A549 treated with ZK216348 at 1 μM for 4 hours (cell line): ENCODE results near the gene GEN1. TPM values are rescaled to one million over a fixed set of nuclear protein-coding genes. Genes with fewer than 3 reads are reported as not detected.

Experiments used
- total RNA-seq: library from RNA; stranded (reverse); fragments of 200-300 nt; extraction: Qiagen RNA extraction; gene quantifications from 5 replicates; pipeline ENCODE4 v1.2.3, GENCODE V29; 2022; ENCODE audit warnings: low read depth

The GEN1 gene, protein sequence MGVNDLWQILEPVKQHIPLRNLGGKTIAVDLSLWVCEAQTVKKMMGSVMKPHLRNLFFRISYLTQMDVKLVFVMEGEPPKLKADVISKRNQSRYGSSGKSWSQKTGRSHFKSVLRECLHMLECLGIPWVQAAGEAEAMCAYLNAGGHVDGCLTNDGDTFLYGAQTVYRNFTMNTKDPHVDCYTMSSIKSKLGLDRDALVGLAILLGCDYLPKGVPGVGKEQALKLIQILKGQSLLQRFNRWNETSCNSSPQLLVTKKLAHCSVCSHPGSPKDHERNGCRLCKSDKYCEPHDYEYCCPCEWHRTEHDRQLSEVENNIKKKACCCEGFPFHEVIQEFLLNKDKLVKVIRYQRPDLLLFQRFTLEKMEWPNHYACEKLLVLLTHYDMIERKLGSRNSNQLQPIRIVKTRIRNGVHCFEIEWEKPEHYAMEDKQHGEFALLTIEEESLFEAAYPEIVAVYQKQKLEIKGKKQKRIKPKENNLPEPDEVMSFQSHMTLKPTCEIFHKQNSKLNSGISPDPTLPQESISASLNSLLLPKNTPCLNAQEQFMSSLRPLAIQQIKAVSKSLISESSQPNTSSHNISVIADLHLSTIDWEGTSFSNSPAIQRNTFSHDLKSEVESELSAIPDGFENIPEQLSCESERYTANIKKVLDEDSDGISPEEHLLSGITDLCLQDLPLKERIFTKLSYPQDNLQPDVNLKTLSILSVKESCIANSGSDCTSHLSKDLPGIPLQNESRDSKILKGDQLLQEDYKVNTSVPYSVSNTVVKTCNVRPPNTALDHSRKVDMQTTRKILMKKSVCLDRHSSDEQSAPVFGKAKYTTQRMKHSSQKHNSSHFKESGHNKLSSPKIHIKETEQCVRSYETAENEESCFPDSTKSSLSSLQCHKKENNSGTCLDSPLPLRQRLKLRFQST
- total RNA-seq = 7.4 to 14.6 TPM (median 13.4 TPM) in 5 replicates

GRCh38 chr2:17753803-17754663 lies at the start of gene GEN1, which contains the start of gene SMC6:
Gene GEN1 (plus strand): TSS chr2:17754138. CDS start chr2:17759944, 5,806 bp downstream.
Gene SMC6 (minus strand): TSS chr2:17753810. CDS start chr2:17745946, 7,864 bp downstream.

GRCh38 chr2:17816396-17817245 lies 62.7 kb downstream of the GEN1 start, which contains the start of gene MSGN1:
Gene MSGN1 (plus strand): TSS chr2:17816460. CDS start chr2:17816519, 59 bp downstream.

Other genes with a start within 250 kb of the GEN1 start
- gene RAD51AP2, start 235.7 kb upstream of the GEN1 start, total RNA-seq = not detected in 5 replicates
- not detected in 5 replicates for gene VSNL1, start 213.4 kb upstream of the GEN1 start, total RNA-seq
- 21.6 to 38.5 TPM (median 31.3 TPM) in 5 replicates for gene SMC6, start 328 bp upstream of the GEN1 start, total RNA-seq
- not detected in 5 replicates for gene MSGN1, start 62.3 kb downstream of the GEN1 start, total RNA-seq
- gene KCNS3, start 124.5 kb downstream of the GEN1 start, total RNA-seq = 0.93 to 2.0 TPM (median 1.1 TPM) in 5 replicates